AG04450 (cell line): Measurements from ENCODE around the gene RGL3. TPM values are rescaled to one million over a fixed set of nuclear protein-coding genes. Genes with fewer than 3 reads are reported as not detected.
"Not testable (repeated sequence)": the region's sequence is repeated elsewhere in the genome, so short reads cannot be mapped to it uniquely, and the experiment has no call there.

Experiments used
- CTCF ChIA-PET: fragments of 300-600, 350-600 bp; formaldehyde crosslinking; extraction: SDS; loops from one replicate; lab custom pipeline; 2022; ENCODE audit warnings: antibody characterized with exemption, inconsistent platforms; lab: Charles Lee
- POLR2A ChIA-PET: fragments of 350-600 bp; formaldehyde crosslinking; extraction: SDS; loops from one replicate; lab custom pipeline; 2021; ENCODE audit warnings: antibody characterized with exemption, inconsistent platforms; lab: Yijun Ruan, JAX
- DNase-seq: peaks from one replicate; pipeline ENCODE4 v3.0.0-alpha.2; 2011; ENCODE audit warnings: low read depth, low spot score
- H3K27ac ChIP-seq: one replicate; pipeline ENCODE4 v1.5.1; 2012; ENCODE audit warnings: low read depth, low read length, control low read depth
- H3K27me3 ChIP-seq: one replicate; pipeline ENCODE4 v1.6.0; 2012; ENCODE audit warnings: low read length; ENCODE audit not compliant: control insufficient read depth, insufficient read depth
- H3K4me3 ChIP-seq: 2 replicates; pipeline ENCODE4 v1.5.1; 2011; ENCODE audit warnings: mild to moderate bottlenecking, low read depth, low read length, control low read depth
- H3K9me3 ChIP-seq: 2 replicates; pipeline ENCODE4 v1.5.1; 2012; ENCODE audit warnings: low read length; ENCODE audit not compliant: control insufficient read depth, insufficient read depth
- polyA plus RNA-seq: library from polyadenylated mRNA; depleted of rRNA; stranded (reverse); fragments of >200 nt; gene quantifications from 2 replicates; pipeline ENCODE4 v1.2.3, GENCODE V29; 2011
- TF ChIP-seq, protein P1 (sequence below): IDR thresholded peaks from 2 replicates; pipeline ENCODE4 v1.5.1; 2011; ENCODE audit warnings: low read depth, low read length, control low read depth, inconsistent platforms

Gene RGL3
- polyA plus RNA-seq, 1 experiment: 0.11 TPM

GRCh38 chr19:11356074-11356397 lies 63.1 kb downstream of the RGL3 start:
- Histone ChIP-seq H3K9me3 (no peaks in the 10 kb centered on the region), H3K27ac (no peak overlapping the region), H3K27me3 (no peaks in the 10 kb centered on the region), H3K4me3 (peak overlapping the region; percentile 81)
- ChIA-PET POLR2A (no interaction called here), CTCF (no interaction called here)
- TF ChIP-seq, protein P1, sequence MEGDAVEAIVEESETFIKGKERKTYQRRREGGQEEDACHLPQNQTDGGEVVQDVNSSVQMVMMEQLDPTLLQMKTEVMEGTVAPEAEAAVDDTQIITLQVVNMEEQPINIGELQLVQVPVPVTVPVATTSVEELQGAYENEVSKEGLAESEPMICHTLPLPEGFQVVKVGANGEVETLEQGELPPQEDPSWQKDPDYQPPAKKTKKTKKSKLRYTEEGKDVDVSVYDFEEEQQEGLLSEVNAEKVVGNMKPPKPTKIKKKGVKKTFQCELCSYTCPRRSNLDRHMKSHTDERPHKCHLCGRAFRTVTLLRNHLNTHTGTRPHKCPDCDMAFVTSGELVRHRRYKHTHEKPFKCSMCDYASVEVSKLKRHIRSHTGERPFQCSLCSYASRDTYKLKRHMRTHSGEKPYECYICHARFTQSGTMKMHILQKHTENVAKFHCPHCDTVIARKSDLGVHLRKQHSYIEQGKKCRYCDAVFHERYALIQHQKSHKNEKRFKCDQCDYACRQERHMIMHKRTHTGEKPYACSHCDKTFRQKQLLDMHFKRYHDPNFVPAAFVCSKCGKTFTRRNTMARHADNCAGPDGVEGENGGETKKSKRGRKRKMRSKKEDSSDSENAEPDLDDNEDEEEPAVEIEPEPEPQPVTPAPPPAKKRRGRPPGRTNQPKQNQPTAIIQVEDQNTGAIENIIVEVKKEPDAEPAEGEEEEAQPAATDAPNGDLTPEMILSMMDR: no peak
- no peak for DNase-seq

GRCh38 chr19:11355160-11356073 lies 63.7 kb downstream of the RGL3 start, which contains the start of gene PLPPR2:
PLPPR2 (plus strand) TSS chr19:11355432; CDS start chr19:11357674, 2,242 bp downstream.
- peak; percentile 46 for DNase-seq
- TF ChIP-seq, protein P1: no peak
- H3K9me3 ChIP-seq: no peaks in the 10 kb centered on the region
- H3K27me3 ChIP-seq: no peaks in the 10 kb centered on the region
- H3K4me3 ChIP-seq: peak within 1 kb of the TSS; percentile 81
- POLR2A ChIA-PET: no interaction called here
- peak within 1 kb of the TSS; percentile 11 for H3K27ac ChIP-seq
- CTCF ChIA-PET: no interaction called here

DNA sequence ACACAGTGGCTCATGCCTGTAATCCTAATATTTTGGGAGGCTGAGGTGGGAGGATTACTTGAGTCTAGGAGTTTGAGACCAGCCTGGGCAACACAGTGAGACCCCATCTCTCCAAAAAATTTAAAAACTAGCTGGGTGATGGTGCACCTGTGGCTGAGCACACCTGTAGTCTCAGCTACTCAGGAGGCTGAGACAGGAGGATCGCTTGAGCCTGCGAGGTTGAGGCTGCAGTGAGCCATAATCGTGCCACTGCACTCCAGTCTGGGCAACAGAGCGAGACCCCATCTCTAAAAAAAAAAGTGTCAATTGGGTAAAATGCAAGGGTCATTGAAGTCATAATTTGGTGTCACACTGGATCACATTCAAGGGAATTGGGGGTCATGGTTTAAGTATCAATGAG lies 65.0 kb downstream of the RGL3 start:
- POLR2A ChIA-PET, H3K4me3 ChIP-seq, H3K27me3 ChIP-seq, DNase-seq, H3K9me3 ChIP-seq, CTCF ChIA-PET, H3K27ac ChIP-seq: not testable (repeated sequence)

GRCh38 chr19:11349171-11349570 lies 69.9 kb downstream of the RGL3 start:
- TF ChIP-seq, protein P1: no peak
- no peak for DNase-seq
- Histone ChIP-seq H3K4me3 (no peak overlapping the region), H3K9me3 (peaks cover 14% of the 10 kb centered on the region), H3K27me3 (no peaks in the 10 kb centered on the region), H3K27ac (no peak overlapping the region)
- ChIA-PET POLR2A (interaction anchor here (1.0 kb wide), 1 partner anchor 25 kb away, joined by 4 read pairs; no protein-coding TSS in a partner anchor), CTCF (interaction anchor here (1.6 kb wide), 1 partner anchor 32 kb away, joined by 4 read pairs; no protein-coding TSS in a partner anchor)

GRCh38 chr19:11347546-11348039 lies 71.5 kb downstream of the RGL3 start:
- Histone ChIP-seq H3K27me3 (no peaks in the 10 kb centered on the region), H3K4me3 (no peak overlapping the region), H3K9me3 (peaks cover 14% of the 10 kb centered on the region), H3K27ac (no peak overlapping the region)
- TF ChIP-seq, protein P1: no peak
- ChIA-PET CTCF (interaction anchor here (1.6 to 1.7 kb wide), 1 partner anchor 33 kb away, joined by 4 to 8 read pairs; no protein-coding TSS in a partner anchor), POLR2A (no interaction called here)
- no peak for DNase-seq
